GM19467 (cell line): ENCODE results near the gene WAC.
A peak's percentile ranks its signal among the peaks of the same experiment; 100 is the strongest.

Experiments used
- ATAC-seq: cut with Tn5 transposase; IDR thresholded peaks from one replicate; pipeline ENCODE4 v1.9.1; 2021; ENCODE audit warnings: mild to moderate bottlenecking, moderate library complexity; ENCODE audit not compliant: unreplicated experiment

WAC gene

DNA sequence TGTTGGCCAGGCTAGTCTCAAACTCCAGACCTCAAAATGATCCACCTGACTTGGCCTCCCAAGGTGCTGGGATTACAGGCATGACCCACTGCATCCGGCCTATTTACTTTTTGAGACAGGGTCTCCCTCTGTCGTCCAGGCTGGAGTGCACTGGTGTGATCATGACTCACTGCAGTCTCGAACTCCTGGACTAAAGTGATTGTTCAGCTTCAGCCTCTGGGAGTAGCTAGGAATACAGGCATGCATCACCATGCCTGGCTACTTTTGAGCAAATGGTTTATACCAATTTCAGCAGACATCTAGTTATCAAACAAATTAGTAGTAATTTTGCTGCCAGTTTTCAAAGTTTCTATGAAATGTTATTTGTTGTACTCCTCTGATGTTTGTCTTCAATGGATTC lies 2.2 kb upstream of the WAC start:
- no peak for ATAC-seq

DNA sequence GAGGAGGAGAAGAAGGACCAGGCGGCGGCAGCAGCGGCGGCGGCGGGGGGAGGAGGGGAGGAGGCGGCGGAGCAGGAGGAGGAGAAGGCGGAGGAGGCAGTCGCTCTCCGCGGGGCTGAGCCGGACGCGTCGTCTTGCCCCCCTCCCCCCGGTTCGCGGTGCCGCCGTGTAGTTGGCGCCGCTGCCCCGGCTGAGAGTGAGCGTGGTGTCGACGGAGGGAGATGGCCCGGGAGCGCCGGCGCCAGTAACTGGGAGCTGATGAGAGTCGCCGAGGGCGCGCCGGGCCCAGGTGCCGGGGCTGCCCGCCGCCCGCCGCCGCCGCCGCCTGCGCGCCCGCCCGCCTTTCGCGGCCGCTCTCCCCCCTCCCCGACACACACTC lies 257 bp downstream of the WAC start:
- ATAC-seq: peak; percentile 3

DNA sequence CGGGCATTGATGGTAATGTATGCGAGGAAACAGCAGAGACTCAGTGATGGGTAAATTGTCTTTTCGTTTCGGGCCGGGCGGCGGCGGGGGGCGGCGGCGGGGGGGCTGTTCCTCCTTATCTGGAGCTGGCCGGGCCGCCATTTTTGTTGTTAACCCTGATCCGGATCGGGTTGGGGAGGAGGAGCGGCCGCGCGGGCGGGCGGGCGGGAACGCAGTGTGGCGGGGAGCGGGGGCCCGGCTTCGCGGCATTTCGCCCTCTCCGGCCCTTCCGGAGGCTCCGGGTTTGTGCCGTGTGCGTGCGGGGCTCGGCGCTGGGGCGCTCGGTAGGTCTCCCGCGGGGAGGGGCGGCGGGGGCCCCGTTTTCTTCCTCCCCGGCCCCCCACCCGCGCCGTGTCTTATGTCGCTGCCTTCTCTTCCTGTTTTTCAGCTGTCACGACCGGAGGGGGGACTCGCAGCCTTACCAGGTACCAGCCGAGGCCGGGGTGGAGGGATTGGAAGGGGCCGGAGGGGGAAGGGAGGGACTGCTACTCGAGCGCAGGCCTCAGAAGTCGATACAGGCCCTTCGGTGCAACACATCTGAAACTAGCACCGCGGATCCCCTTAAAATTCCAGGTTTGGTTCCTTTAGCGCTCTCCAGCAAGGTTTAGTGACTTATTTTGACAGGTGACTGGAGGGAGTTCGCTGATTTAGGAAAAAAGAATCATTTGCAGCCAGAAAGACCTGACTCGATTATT lies 820 bp downstream of the WAC start:
- ATAC-seq: peak; percentile 7

DNA sequence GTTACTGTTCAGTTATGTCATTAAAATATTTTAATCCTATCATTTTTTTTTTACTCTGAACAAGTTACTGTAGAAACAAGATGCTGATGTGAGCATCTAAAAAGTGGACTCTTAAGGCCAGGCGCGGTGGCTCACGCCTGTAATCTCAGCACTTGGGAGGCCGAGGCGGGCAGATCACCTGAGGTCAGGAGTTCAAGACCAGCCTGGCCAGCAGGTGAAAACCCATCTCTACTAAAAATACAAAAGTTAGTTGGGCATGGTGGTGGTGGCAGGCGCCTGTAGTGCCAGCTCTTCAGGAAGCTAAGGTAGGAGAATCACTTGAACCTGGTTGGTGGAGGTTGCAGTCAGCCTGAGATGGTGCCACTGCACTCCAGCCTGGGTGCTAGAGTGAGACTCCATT lies 2.9 kb downstream of the WAC start:
- no peak for ATAC-seq

DNA sequence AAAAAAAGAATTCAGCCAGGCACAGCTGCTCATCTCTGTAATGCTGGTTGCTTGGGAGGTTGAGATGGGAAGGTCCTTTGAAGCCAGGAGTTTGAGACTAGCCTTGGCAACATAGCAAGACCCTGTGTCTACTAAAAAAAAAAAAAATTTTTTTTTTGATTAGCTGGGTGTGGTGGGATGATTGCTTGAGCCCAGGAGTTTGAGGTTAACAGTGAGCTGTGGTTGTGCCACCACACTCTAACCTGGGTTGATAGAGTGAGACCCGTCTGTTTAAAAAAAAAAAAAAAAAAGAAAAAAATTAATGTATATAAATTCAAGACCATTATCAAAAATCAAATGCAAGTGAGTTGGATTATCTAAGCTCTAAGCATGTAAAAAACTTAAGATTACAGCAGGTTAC lies 5.7 kb downstream of the WAC start:
- ATAC-seq: no peak

DNA sequence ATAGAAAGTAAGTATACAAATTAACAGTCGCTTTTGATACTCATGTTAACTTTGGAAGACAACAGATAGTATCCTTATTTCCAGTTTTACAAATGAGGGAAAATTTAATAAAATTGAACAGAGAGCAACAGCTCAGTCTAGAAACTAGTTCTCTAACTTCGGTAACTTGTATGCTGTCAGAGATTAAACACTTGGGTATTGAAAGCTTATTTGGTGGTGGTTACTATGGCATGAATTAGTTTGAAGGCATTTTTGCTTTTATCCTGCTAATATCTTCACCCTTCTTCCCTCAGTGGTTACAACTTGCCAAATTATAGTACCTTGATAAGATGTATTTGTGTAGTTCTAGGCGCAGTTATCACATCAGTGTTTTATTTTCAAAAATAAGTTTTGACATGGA lies 7.2 kb downstream of the WAC start:
- no peak for ATAC-seq

DNA sequence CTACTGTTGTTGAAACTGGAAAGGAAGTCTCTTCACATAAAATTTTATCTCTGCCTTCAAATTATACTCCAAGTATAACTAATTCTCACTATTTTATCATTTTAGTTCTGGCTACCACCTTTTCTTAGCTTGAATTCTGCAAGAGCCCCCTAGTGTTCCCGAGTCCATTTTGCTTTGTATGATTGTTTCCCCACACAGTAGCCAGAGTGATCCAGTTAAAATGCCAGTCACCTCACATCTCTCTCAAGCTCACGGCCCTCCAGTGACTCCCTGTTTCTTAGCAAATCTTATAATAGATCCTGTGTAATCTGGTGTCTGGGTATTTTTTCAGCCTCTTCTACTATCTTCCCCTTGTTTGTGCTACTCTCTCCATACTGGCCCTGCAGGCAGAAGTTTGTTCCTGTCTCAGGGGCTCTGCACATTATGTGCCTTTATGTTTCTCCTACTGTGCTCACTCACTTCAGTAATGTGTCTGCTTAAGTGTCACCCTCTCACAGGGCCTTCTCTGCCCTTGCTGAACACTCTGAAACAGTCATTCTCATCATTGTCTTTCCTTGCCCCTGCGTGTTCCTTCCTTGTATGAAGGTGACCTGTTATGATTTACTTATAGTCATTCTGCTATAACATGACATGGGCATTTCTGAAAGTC lies 8.9 kb downstream of the WAC start:
- no peak for ATAC-seq

DNA sequence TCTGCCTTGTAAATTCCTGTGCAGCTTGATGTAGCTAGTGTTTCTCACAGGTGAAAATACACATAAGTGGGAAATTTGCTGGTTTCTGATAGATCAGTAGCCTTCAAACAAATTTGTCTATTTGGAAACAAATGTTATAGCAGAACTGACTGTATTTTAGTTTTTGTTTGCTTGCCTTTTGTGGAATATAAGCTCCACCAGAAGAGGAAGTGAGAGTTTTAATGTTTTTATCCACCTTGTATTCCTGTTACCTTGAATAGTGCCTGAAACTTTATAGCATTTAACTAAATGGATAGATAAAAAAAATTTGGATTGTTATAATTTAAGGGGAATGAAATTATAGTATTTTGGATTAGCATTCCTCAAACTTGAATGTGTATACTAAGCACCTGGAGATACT lies 9.8 kb downstream of the WAC start:
- no peak for ATAC-seq

DNA sequence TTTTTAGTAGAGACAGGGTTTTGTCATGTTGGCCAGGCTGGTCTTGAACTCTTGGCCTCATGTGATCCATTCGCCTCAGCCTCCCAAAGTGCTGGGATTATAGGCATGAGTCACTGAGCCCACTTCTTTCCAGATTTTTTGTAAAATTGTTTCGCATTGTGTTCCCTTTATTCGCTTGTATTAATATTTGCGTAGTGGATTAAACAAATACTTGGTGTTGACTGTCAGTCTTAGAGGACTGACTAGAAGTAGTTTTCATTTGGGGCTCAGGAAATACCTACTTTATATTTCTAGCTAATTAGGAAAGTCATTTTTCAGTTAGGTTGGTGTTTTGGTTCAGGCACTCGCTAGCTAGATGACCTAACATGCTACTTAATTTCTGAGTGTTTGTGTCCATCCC lies 11.1 kb downstream of the WAC start:
- ATAC-seq: no peak

DNA sequence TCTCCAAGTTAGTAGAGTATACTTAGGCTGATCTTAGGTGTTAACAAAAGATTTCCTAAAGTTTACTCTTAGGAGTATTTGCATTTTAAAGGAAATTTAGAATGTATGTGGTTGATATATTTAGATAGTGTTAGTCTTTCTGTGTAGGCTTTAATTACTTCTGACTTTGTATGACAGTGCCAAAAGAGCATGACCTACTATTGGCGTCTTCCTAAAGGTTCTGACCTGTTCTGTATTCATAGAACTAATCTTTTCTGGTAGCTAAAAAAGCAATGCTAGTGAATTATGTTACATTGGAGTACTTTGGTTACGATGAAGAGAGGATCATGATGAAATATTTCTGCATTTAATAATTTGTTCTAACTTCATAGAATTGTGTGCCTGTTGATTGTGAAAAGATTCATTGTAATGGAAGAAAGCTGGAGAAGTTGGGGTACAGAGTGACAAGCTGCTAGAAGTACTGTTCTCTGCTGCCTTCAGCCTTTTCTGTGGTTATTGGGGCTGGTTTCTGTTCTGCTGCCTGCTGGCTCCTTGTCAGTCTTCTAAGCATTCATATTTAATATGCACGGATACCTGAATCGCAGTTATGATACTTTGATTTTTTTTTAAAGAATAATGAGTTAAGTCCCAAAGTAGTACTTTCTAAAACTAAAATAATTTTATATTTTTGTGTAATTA lies 13.2 kb downstream of the WAC start:
- no peak for ATAC-seq

DNA sequence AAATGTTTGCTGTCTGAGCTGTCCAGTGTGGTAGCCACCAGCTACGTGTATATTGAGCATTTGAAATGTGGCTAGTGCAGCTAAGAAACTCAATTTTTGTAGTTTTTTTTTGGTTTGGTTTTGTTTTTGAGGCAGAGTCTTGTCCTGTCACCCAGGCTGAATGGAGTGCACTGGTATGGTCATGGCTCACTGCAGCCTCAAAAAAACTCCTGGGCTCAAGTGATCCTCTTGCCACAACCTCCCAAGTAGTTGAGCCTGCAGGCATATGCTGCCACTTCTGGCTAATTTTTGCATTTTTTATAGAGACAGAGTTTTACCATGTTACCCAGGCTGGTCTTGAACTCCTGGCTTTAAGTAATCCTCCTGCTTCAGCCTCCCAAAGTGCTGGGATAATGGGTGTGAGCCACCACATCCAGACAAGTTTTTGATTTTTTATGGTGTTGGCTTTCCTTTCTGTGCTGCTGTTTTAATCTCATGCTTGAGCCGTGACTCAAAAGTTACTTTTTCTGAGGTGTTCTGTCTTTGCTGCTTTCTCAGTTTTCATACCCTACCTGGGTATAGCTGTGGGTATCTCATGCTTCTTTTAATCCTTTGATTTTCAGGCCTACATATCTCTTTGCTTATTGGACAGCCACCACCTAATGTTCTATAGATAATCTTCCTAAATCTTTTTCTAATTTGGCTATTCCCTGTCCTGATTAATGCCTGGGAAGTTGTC lies 16.0 kb downstream of the WAC start:
- ATAC-seq: no peak

DNA sequence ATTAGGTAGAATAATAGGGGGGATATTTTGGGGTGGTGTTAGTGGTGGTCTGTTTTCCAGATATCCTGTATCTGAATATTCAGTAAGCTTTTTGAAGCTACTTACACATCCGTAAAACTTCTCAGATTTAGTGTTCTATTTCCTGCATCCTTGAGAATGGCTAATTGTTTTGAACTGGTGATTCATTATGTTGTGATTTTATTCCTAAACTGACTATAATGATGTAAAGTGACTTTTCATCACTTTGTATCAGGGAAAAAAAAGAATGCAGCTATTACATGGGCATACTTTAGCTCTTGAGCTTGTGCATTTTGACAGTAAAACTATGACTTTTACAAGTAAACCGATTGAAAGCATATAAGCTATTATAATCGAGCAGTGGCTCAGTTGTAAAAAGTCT lies 18.2 kb downstream of the WAC start:
- no peak for ATAC-seq

DNA sequence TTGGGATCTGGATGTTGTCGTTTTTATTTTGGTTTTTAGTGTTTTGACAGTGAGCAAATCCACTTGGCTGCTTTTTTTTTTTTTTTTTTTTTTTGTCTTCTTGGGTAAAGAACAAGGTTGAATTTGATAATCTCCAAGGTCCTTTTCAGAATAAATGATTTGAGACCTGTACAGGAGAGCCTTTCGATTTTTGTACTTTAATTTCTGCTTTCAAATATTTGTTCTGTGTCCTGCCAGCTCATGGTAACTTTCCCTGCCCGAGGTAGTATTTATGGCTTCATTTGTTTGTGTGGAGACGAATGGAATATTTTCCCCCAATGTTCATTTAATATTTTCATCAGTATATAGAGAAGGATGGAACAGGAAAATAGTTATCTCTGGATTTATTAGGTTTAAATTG lies 19.9 kb downstream of the WAC start:
- no peak for ATAC-seq

DNA sequence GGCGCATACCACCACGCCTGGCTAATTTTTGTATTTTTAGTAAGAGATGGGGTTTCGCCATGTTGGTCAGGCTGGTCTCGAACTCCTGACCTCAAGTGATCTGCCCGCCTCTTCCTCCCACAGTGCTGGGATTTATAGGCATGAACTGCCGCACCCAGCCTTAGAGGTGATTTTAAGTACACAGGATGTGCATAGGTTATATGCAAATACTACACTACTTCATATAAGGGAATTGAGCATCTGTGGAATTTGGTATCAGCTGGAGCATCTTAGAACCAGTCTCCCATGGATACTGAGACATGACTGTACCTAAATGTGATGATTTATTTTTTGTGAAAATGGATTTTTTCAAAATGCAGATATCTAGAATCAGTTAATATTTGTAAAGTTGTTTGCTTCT lies 21.1 kb downstream of the WAC start:
- no peak for ATAC-seq

DNA sequence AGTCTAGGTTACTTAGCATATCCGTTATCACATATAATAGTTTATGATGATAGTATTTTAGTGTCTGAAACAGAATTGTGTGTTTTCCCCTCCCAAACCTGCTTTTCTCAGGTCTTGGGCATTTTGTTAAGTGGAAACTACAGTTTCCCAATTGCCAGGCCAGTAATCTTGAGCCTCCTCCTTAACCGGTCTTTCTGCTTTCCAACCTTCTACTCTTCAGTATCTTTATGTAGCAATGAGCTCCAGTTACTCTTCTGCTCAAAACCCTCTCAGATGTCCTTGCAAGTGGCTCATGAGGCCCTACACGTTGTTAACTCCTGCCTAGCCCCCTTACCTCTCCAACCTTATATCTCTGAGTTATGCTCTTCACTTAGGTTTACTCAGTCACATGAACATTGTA lies 22.0 kb downstream of the WAC start:
- ATAC-seq: no peak

DNA sequence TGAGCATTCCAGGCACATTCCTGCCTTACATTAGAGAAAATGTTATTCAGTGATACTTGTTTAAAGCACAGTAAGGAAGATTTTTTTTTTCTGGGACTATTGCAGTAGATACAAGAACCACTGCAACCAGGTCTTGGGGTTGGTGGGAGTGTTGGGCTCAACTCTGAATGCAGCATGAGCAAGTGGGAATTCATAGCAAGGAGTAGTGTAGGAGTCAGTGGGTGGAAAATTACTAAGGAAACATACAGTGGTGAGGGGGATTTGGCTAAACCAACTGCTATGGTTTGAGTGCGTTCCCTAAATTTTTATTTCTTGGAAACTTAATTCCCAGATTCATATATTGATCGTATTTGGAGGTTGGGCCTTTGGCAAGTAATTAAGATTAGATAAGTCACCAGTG lies 22.4 kb downstream of the WAC start:
- no peak for ATAC-seq

DNA sequence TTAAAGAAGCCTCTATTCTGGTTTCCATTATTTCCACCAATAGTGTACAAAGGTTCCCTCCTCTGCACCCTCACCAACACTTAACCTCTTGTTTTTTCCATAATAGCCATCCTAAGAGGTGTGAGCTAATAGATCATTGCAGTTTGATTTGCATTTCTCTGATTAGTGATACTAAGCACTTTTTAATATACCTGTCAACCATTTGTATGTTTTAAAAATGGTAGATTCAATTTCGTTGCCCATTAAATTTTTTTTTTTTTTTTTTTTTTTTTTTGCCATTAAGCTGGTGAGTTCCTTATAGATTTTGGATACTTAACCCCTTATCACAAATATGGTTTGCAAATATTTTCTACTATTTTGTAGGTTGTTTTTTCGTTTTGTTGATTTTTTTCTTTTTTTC lies 23.2 kb downstream of the WAC start:
- ATAC-seq: no peak

DNA sequence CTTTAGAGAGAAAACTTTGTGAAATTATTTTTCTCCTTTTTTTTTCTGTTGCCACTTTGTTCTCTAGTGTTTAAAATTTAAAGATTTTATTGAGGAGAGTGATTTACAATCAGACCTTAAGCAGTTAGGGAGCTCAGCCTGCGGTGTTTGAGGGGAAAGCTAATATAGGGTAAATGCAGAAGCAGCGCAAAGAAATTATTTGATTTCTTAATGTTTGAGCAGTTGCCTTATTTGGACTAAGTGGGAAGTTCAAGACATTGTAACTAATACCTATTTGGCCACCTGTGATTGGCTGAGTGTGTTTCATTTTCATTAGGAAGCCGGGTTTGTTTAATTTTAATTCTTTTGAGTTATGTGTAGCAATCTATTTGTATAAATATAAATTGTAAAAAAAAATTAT lies 25.3 kb downstream of the WAC start:
- ATAC-seq: no peak

DNA sequence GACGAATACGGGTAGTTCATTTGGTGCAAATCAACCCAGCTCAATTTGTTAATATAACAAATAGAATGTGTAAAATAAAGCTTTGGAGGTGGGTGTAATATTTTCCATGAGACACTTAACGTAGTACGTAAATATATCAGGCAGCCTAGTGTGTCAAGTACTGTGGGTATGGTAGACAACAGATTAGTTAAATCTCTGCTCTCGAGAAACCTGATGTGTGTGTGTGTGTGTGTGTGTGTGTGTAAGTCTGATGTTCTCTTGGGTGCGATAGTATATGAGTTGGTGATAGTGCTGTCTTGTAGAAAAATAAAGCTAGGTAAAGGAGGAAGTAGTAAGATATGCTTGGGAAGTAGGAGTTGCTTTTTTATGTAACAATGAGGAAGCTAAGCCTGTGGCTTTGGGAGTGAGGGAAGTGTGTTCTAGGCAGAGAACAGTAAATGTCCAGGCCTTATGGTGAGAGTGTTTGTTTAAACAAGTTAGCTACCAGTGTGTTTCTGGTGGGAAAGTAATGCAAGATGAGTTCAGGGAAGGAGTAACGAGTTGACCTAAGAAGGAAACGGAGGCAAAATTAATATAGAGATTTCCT lies 26.1 kb downstream of the WAC start:
- ATAC-seq: no peak

DNA sequence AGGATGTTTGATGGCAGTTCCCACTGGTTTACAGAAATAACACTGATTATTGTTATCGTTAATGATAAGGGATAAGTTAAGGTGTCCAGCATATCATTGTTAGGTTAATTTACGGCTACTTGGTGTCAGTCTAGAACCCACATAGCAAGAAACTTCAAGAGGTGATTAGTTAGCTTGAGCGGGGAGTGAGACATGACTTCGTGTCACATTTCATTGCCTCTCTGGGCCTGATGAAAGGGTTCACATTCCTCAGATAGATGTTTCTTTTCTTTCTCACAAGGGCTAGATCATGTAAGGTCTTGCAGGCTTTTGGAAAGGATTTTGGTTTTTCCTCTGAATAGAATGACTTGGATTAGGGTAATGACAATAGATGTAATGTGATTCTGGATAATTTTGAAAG lies 26.7 kb downstream of the WAC start:
- ATAC-seq: no peak

DNA sequence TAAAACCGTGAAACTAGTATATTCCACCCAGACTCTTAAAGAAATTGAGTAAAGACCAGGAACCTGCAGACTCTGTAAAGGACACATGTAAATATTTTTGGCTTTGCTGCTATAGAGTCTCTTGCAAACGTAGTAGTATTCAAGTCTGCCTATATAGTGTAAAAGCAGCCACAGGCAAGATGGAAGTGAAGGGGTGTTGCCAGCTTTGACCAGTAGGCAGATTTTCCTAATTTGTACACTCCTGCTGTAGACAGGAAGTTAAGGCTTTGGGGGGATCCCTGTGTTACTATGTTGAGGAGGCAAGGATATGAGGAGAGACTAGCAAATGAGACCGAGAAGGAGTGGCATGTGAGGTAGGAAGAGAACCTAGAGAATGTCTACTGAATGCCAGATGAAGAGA lies 27.7 kb downstream of the WAC start:
- no peak for ATAC-seq
